ENCODE measurements around the gene OGFOD3.

GRCh38 chr17:82399041-82399441 lies 19.3 kb downstream of the OGFOD3 start:
- TF ChIP-seq POLR2A (IDR thresholded peaks at IDR 0.05; ENCODE audit: low read depth, low read length) (no peak), SPI1 (IDR thresholded peaks at IDR 0.05; ENCODE audit: low read depth, low read length) (no peak), POLR2AphosphoS5 (IDR thresholded peaks at IDR 0.05; ENCODE audit: low read depth, low read length) (no peak), TAF1 (IDR thresholded peaks at IDR 0.05; ENCODE audit: low read depth, low read length) (no peak)

All from GM12891 (cell line).